Testis (tissue), 2 donors: Measurements from ENCODE around the gene ATP2B3.

Experiments
- CTCF ChIP-seq, 3 experiments: fragments of 450-650 bp in 2 of 3; fragments of 200-600 bp in 1 of 3; sonication (generic) in 1 of 3; IDR thresholded peaks; one replicate each; pipeline ENCODE4 v1.5.1; 2016 to 2019; ENCODE audit warnings: antibody characterized with exemption in 3 of 3, mild to moderate bottlenecking in 2 of 3, moderate library complexity in 1 of 3
- POLR2A ChIP-seq: fragments of 450-650 bp; IDR thresholded peaks from one replicate; pipeline ENCODE4 v1.6.1; 2017; ENCODE audit warnings: antibody characterized with exemption, mild to moderate bottlenecking, moderate library complexity

DNA sequence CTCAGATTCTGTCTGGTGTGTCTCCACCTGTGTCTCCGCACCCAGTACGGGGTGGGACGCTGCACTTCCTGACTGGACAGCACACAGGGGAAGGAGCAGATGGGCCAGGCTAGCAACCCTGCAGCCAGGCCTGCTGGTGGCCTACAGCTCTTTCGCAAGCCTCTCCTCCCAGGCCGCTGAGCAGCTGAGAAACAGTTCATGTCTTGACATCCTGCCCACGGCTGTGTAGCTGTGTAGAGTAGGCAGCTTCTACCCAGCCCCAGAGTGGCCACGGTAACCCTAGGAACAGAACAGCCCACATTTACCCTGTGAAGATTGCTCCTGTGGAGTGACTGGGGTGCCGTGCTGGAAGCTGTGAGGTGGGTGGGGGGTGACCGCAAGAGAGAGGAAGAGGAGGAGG, 42.6 kb downstream of the ATP2B3 start:
- TF ChIP-seq CTCF (IDR thresholded peaks at IDR 0.05) (no peak), POLR2A (no peak)
